Esophagus squamous epithelium (tissue), 5 donors: ENCODE data around the gene DNAJA1. TPM values are rescaled to one million over a fixed set of nuclear protein-coding genes. Genes with fewer than 3 reads are reported as not detected.
A peak's percentile ranks its signal among the peaks of the same experiment; 100 is the strongest.

ENCODE experiments used
- DNase-seq: peaks from one replicate; lab custom pipeline; 2025; lab: John Stamatoyannopoulos, UW
- H3K27ac ChIP-seq, 4 donors: fragments of 200-600 bp; sonication (generic); one replicate each; pipeline ENCODE4 v1.5.1; 2016 to 2019; ENCODE audit warnings: mild to moderate bottlenecking in 1 of 4
- H3K27me3 ChIP-seq, 4 donors: fragments of 200-600 bp; sonication (generic); 1 replicate in 3 of 4; 2 replicates in 1 of 4; pipeline versions ENCODE4 v1.5.1 to v1.6.0; 2017 to 2021; ENCODE audit warnings: antibody characterized with exemption in 1 of 4
- H3K36me3 ChIP-seq, 3 donors: fragments of 200-600 bp; sonication (generic); one replicate each; pipeline ENCODE4 v1.5.1; 2016 to 2019
- H3K4me1 ChIP-seq, 3 donors: fragments of 200-600 bp; sonication (generic); one replicate each; pipeline ENCODE4 v1.5.1; 2017 to 2019
- H3K4me3 ChIP-seq, 4 donors: fragments of 200-600 bp; sonication (generic); 1 replicate in 3 of 4; 2 replicates in 1 of 4; pipeline ENCODE4 v1.5.1; 2016 to 2019; ENCODE audit warnings: mild to moderate bottlenecking in 2 of 4, moderate library complexity in 1 of 4
- H3K9me3 ChIP-seq, 3 donors: fragments of 200-600 bp; sonication (generic); one replicate each; pipeline ENCODE4 v1.5.1; 2016 to 2019
- POLR2A ChIP-seq, 4 donors: fragments of 450-650 bp; IDR thresholded peaks; one replicate each; pipeline ENCODE4 v1.6.1; 2017; ENCODE audit warnings: antibody characterized with exemption in 4 of 4, mild to moderate bottlenecking in 4 of 4, moderate library complexity in 3 of 4
- WGBS, 2 donors: methylation state at CpG; one replicate each; pipeline ENCODE4 v1.1.5; 2018; 5-methylcytosine and 5-hydroxymethylcytosine counted together
- intact Hi-C: fragments of 100-400 bp; cut with DNase I; formaldehyde crosslinking; loops from one replicate; pipeline ENCODE4 v1.15.0; 2022
- total RNA-seq, 4 donors: library from RNA; depleted of rRNA; stranded (reverse); fragments of >200 nt; gene quantifications; one replicate each; pipeline ENCODE4 v1.1.0, GENCODE V29; 2016
- TF ChIP-seq, protein P1 (sequence below), 6 experiments: fragments of 450-650 bp in 4 of 6; fragments of 200-600 bp in 2 of 6; sonication (generic) in 2 of 6; IDR thresholded peaks; one replicate each; pipeline ENCODE4 v1.5.1; 2016 to 2019; ENCODE audit warnings: antibody characterized with exemption in 6 of 6, mild to moderate bottlenecking in 4 of 6, moderate library complexity in 4 of 6
- donor health status: DM: yes; HTN: yes; CAD: no.

DNAJA1 gene
- total RNA-seq, result 10 to 100 TPM; 44.4 to 79.5 (median 58.3) TPM

DNA sequence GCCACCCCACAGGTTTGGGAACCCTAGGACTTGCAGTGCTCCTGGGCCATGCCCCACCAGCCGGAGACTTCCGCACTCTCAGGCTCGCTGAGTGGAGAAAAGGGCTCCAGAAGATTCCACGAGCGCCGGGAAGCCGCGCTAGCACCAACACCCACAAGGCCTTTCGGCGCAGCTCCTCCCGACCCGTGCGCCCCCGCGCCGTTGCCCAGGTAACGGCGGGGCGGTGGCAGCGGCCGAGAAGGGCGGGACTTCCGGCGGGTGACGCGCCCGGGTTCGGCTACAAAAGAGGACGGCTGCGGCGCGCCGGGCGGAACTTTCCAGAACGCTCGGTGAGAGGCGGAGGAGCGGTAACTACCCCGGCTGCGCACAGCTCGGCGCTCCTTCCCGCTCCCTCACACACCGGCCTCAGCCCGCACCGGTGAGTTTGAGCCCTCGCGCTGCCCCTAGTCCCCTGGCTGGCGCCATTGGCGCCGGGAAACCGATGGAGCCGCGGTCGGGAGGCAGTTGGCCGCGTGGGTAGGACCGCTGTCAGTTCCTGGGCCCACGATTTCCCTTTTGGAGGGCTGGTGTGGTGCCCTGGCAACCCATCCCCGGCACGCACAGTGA is at the start of gene DNAJA1:
TSS of gene DNAJA1 (plus strand) at position 308 of the 606 bp plus-strand sequence. CDS start 1,212 bp downstream, outside the sequence.
- H3K27ac ChIP-seq, result peak within 1 kb of the TSS; percentile 96 to 100 (median 99)
- TF ChIP-seq, protein P1, sequence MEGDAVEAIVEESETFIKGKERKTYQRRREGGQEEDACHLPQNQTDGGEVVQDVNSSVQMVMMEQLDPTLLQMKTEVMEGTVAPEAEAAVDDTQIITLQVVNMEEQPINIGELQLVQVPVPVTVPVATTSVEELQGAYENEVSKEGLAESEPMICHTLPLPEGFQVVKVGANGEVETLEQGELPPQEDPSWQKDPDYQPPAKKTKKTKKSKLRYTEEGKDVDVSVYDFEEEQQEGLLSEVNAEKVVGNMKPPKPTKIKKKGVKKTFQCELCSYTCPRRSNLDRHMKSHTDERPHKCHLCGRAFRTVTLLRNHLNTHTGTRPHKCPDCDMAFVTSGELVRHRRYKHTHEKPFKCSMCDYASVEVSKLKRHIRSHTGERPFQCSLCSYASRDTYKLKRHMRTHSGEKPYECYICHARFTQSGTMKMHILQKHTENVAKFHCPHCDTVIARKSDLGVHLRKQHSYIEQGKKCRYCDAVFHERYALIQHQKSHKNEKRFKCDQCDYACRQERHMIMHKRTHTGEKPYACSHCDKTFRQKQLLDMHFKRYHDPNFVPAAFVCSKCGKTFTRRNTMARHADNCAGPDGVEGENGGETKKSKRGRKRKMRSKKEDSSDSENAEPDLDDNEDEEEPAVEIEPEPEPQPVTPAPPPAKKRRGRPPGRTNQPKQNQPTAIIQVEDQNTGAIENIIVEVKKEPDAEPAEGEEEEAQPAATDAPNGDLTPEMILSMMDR (IDR thresholded peaks at IDR 0.05), result no peak
- TF ChIP-seq POLR2A (IDR thresholded peaks at IDR 0.05), result peak in 3 of 4 donors; percentile 94 to 99 (median 98)
- WGBS, 2 donors, result 0% methylated on average over 7 of the region's 61 CpGs; no CpG with 5 or more reads in 1 of the 2 donors

DNA sequence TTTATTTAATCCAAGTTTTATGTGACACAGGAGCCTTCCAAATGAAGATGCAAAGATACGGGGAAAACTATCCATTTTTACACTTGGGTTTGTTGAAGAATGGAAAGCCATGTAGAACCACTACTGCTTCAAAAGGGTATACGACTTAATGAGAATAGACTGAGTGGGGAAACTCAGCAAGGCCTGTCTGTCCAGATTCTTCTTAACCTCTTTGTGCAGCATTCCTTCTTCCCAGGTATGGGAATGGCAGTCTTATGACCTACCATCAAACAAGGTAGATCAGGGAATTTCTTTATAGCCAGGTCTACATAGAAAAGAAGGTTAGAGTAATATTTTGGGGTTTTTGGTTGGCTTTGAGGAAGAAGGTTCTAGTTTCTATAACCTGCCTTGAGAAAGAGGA is 47.0 kb upstream of the DNAJA1 start:
- intact Hi-C loops, result no loop called here
- Histone ChIP-seq H3K36me3 (peaks cover 0 to 85% (median 17%) of the 10 kb centered on the region in 3 donors), H3K4me1 (no peaks in the 10 kb centered on the region), H3K27me3 (no peaks in the 10 kb centered on the region), H3K9me3 (no peaks in the 10 kb centered on the region), H3K27ac (no peak overlapping the region), H3K4me3 (no peak overlapping the region)
- 79 to 97% methylated on average over 2 of the region's 2 CpGs for WGBS, 2 donors
- no peak for TF ChIP-seq POLR2A (IDR thresholded peaks at IDR 0.05)
- TF ChIP-seq, protein P1 (IDR thresholded peaks at IDR 0.05), result no peak
- no peak for DNase-seq

More for the DNA sequence above, at the start of gene DNAJA1:
- Histone ChIP-seq H3K27me3 (no peaks in the 10 kb centered on the region), H3K36me3 (peaks cover 0 to 45% (median 0%) of the 10 kb centered on the region in 3 donors), H3K4me1 (peaks cover 19 to 70% (median 47%) of the 10 kb centered on the region in 3 donors), H3K9me3 (no peaks in the 10 kb centered on the region), H3K4me3 (peak within 1 kb of the TSS; percentile 87 to 100 (median 96))
- intact Hi-C loops, result no loop called here
- peak; percentile 57 for DNase-seq

DNA sequence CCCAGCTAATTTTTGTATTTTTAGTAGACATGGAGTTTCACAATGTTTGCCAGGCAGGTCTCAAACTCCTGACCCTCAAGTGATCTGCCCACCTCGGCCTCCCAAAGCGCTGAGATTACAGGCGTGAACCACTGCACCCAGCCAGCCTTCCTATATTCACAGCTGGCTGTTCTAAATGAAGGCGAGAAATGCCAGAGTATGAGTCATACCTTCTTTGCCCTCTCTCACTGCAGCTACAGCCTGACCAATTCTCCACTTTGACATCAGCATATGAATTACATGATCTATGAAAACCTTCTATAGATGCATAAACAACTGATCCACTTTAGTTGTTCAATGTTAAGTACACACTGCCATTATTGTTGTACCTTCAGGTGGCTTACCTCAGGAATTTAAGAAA is 38.1 kb upstream of the DNAJA1 start:
- 96 to 98% methylated on average over 3 to 4 of the region's 4 CpGs for WGBS, 2 donors
- intact Hi-C loops, result no loop called here
- H3K4me3 ChIP-seq, result no peak overlapping the region
- H3K36me3 ChIP-seq, result peaks cover 19 to 97% (median 24%) of the 10 kb centered on the region in 3 donors
- peaks cover 0 to under 1% (median 0%) of the 10 kb centered on the region in 3 donors for H3K4me1 ChIP-seq
- no peaks in the 10 kb centered on the region for H3K9me3 ChIP-seq
- no peak for DNase-seq
- TF ChIP-seq POLR2A (IDR thresholded peaks at IDR 0.05), result no peak
- TF ChIP-seq, protein P1 (IDR thresholded peaks at IDR 0.05), result no peak
- no peaks in the 10 kb centered on the region for H3K27me3 ChIP-seq
- no peak overlapping the region for H3K27ac ChIP-seq

DNA sequence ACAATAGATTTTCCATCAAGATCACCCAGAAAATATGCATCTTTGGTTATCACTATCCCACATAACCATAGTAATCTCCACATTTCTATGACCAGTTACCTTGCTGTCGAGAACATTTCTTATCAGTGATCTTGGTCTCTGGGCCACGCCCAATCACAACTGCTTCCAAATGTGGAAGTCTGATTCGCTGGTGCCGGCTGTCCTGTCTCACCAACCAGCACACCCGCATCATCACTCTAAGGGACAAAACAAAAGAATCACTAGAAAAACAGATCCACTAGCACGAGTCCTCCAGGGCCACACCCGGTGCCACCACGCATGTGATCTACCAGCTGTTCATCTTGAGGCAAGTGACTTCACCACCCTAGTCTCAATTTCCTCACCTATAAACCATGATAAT is 35.4 kb upstream of the DNAJA1 start:
- H3K36me3 ChIP-seq, result peaks cover 19 to 80% (median 24%) of the 10 kb centered on the region in 3 donors
- intact Hi-C loops, result no loop called here

More for the DNA sequence above, 35.4 kb upstream of the DNAJA1 start:
- Histone ChIP-seq H3K4me3 (no peak overlapping the region), H3K4me1 (peaks cover 0 to 13% (median 0%) of the 10 kb centered on the region in 3 donors), H3K27me3 (no peaks in the 10 kb centered on the region), H3K27ac (no peak overlapping the region), H3K9me3 (no peaks in the 10 kb centered on the region)
- TF ChIP-seq, protein P1 (IDR thresholded peaks at IDR 0.05), result no peak
- no peak for TF ChIP-seq POLR2A (IDR thresholded peaks at IDR 0.05)
- DNase-seq, result no peak
- 85 to 89% methylated on average over 6 to 8 of the region's 8 CpGs for WGBS, 2 donors
